HEK293T (cell line): ENCODE data around the gene CASKIN2.

Experiments
- CTCF ChIA-PET: fragments of 350-600 bp; formaldehyde crosslinking; extraction: SDS; loops from one replicate; lab custom pipeline; 2021; ENCODE audit warnings: antibody characterized with exemption, inconsistent platforms; lab: Yijun Ruan, JAX
- POLR2A ChIA-PET: fragments of 350-600 bp; formaldehyde crosslinking; extraction: SDS; loops from one replicate; lab custom pipeline; 2020; ENCODE audit warnings: antibody characterized with exemption, inconsistent platforms; lab: Yijun Ruan, JAX
- DNase-seq: peaks from one replicate; pipeline ENCODE4 v3.0.0; 2012; ENCODE audit warnings: mixed read lengths; ENCODE audit errors: extremely low spot score
- ARNT ChIP-seq: fragments of 450-650 bp; IDR thresholded peaks from 2 replicates; pipeline ENCODE4 v1.6.1; 2017; ENCODE audit warnings: mild to moderate bottlenecking
- BHLHE40 ChIP-seq: fragments of 450-650 bp; IDR thresholded peaks from 2 replicates; pipeline ENCODE4 v1.6.1; 2016; ENCODE audit warnings: mild to moderate bottlenecking, moderate library complexity, borderline replicate concordance
- CTBP1 ChIP-seq: fragments of 450-650 bp; IDR thresholded peaks from 2 replicates; pipeline ENCODE4 v1.6.1; 2016; ENCODE audit warnings: borderline replicate concordance
- ELF4 ChIP-seq: fragments of 450-650 bp; IDR thresholded peaks from 2 replicates; pipeline ENCODE4 v1.6.1; 2017; ENCODE audit warnings: antibody characterized with exemption
- FOXA1 ChIP-seq: fragments of 450-650 bp; IDR thresholded peaks from 2 replicates; pipeline ENCODE4 v1.6.1; 2016; ENCODE audit warnings: mild to moderate bottlenecking
- FOXK2 ChIP-seq: fragments of 450-650 bp; IDR thresholded peaks from 2 replicates; pipeline ENCODE4 v1.6.1; 2016; ENCODE audit warnings: mild to moderate bottlenecking
- FOXM1 ChIP-seq: fragments of 450-650 bp; IDR thresholded peaks from 2 replicates; pipeline ENCODE4 v1.6.1; 2017; ENCODE audit warnings: mild to moderate bottlenecking, borderline replicate concordance
- HDGF ChIP-seq: fragments of 450-650 bp; IDR thresholded peaks from 2 replicates; pipeline ENCODE4 v1.6.1; 2017; ENCODE audit warnings: antibody characterized with exemption, borderline replicate concordance
- L3MBTL2 ChIP-seq: fragments of 450-650 bp; conservative IDR thresholded peaks from 2 replicates; pipeline ENCODE4 v1.6.1; 2016; ENCODE audit warnings: mild to moderate bottlenecking
- LEF1 ChIP-seq: fragments of 450-650 bp; IDR thresholded peaks from 2 replicates; pipeline ENCODE4 v1.6.1; 2017; ENCODE audit warnings: mild to moderate bottlenecking, borderline replicate concordance
- NFRKB ChIP-seq: fragments of 450-650 bp; IDR thresholded peaks from 2 replicates; pipeline ENCODE4 v1.6.1; 2016; ENCODE audit warnings: mild to moderate bottlenecking, moderate library complexity
- PKNOX1 ChIP-seq: fragments of 450-650 bp; IDR thresholded peaks from 2 replicates; pipeline ENCODE4 v1.6.1; 2016
- SP1 ChIP-seq: fragments of 450-650 bp; IDR thresholded peaks from 2 replicates; pipeline ENCODE4 v1.6.1; 2017
- SUZ12 ChIP-seq: fragments of 450-650 bp; IDR thresholded peaks from 2 replicates; pipeline ENCODE4 v1.6.1; 2016; ENCODE audit warnings: mild to moderate bottlenecking
- TARDBP ChIP-seq: fragments of 450-650 bp; IDR thresholded peaks from 2 replicates; pipeline ENCODE4 v1.6.1; 2016
- ZNF384 ChIP-seq: fragments of 450-650 bp; IDR thresholded peaks from 2 replicates; pipeline ENCODE4 v1.6.1; 2016

CASKIN2 gene

GRCh38 chr17:75486951-75487350 is 28.4 kb downstream of the CASKIN2 start:
- TF ChIP-seq ZNF384, result no peak
- TF ChIP-seq ARNT, result no peak
- no peak for TF ChIP-seq PKNOX1
- no peak for TF ChIP-seq BHLHE40
- TF ChIP-seq FOXA1, result no peak
- no peak for TF ChIP-seq FOXM1
- no peak for TF ChIP-seq HDGF
- TF ChIP-seq SUZ12, result no peak
- TF ChIP-seq L3MBTL2, result no peak
- no peak for TF ChIP-seq FOXK2
- TF ChIP-seq TARDBP, result no peak
- TF ChIP-seq ELF4, result no peak
- ChIA-PET POLR2A (interaction anchor here (1.6 to 2.0 kb wide), 2 partner anchors 22 to 31 kb away, joined by 4 to 5 read pairs; partner anchors contain the start of gene TMEM94), CTCF (no interaction called here)
- DNase-seq, result no peak

- CTCF ChIA-PET, result no interaction called here
- TF ChIP-seq ELF4, result no peak
- TF ChIP-seq L3MBTL2, result no peak
- TF ChIP-seq ZNF384, result no peak
- no peak for DNase-seq
- POLR2A ChIA-PET, result interaction anchor here (1.6 to 2.0 kb wide), 2 partner anchors 23 to 30 kb away, joined by 4 to 5 read pairs; partner anchors contain the start of gene TMEM94
Measured at GRCh38 chr17:75486151-75486550, 29.2 kb downstream of the CASKIN2 start.

GRCh38 chr17:75485688-75486087 is 29.6 kb downstream of the CASKIN2 start:
- ChIA-PET POLR2A (interaction anchor here (0.6 to 1.6 kb wide), 2 partner anchors 23 to 29 kb away, joined by 3 to 5 read pairs; partner anchors contain the start of gene TMEM94), CTCF (no interaction called here)
- TF ChIP-seq FOXK2 (no peak), LEF1 (no peak), FOXA1 (no peak), CTBP1 (no peak), HDGF (no peak), ARNT (no peak), L3MBTL2 (no peak), BHLHE40 (no peak), FOXM1 (no peak), SUZ12 (no peak)
- no peak for DNase-seq

- DNase-seq, result no peak
- no peak for TF ChIP-seq LEF1
- TF ChIP-seq PKNOX1, result no peak
- TF ChIP-seq ARNT, result no peak
- no peak for TF ChIP-seq FOXK2
- no peak for TF ChIP-seq BHLHE40
- TF ChIP-seq FOXA1, result no peak
- no peak for TF ChIP-seq ELF4
- TF ChIP-seq L3MBTL2, result no peak
- TF ChIP-seq TARDBP, result no peak
- TF ChIP-seq FOXM1, result no peak
- no peak for TF ChIP-seq NFRKB
- no peak for TF ChIP-seq CTBP1
- TF ChIP-seq HDGF, result no peak
- no peak for TF ChIP-seq SUZ12
- no peak for TF ChIP-seq ZNF384
- no peak for TF ChIP-seq SP1
- ChIA-PET CTCF (interaction anchor here (0.9 to 1.1 kb wide), 2 partner anchors 35 to 150 kb away, joined by 4 to 5 read pairs; no protein-coding TSS in a partner anchor), POLR2A (interaction anchor here (1.7 to 2.6 kb wide), 2 partner anchors 25 to 26 kb away, joined by 8 to 10 read pairs; partner anchors contain the start of gene TMEM94)
Measured at GRCh38 chr17:75482098-75482942, 33.0 kb downstream of the CASKIN2 start.

- DNase-seq, result no peak
- CTCF ChIA-PET, result interaction anchor here (0.9 kb wide), 1 partner anchor 151 kb away, joined by 5 read pairs; no protein-coding TSS in a partner anchor
- POLR2A ChIA-PET, result interaction anchor here (1.2 to 2.6 kb wide), 3 partner anchors 24 to 35 kb away, joined by 3 to 10 read pairs (median 8); partner anchors contain the start of gene TMEM94
- TF ChIP-seq ARNT (no peak), ZNF384 (no peak), HDGF (no peak), FOXK2 (no peak), FOXA1 (no peak), BHLHE40 (no peak), L3MBTL2 (no peak), SUZ12 (no peak), CTBP1 (no peak), PKNOX1 (no peak), LEF1 (no peak), TARDBP (no peak)
Measured at GRCh38 chr17:75481194-75482068, 33.9 kb downstream of the CASKIN2 start.
